22Rv1 (cell line): ENCODE results near the gene FUCA1.

Source experiments
- H3K27ac ChIP-seq: fragments of 450-650 bp; 2 replicates; pipeline ENCODE4 v1.5.1; 2017
- CTCF ChIP-seq: fragments of 450-650 bp; IDR thresholded peaks from 2 replicates; pipeline ENCODE4 v1.5.1; 2017; ENCODE audit warnings: mild to moderate bottlenecking
- ZFX ChIP-seq: fragments of 450-650 bp; IDR thresholded peaks from 2 replicates; pipeline ENCODE4 v1.6.1; 2017; ENCODE audit warnings: antibody characterized with exemption, borderline replicate concordance

Gene FUCA1

DNA sequence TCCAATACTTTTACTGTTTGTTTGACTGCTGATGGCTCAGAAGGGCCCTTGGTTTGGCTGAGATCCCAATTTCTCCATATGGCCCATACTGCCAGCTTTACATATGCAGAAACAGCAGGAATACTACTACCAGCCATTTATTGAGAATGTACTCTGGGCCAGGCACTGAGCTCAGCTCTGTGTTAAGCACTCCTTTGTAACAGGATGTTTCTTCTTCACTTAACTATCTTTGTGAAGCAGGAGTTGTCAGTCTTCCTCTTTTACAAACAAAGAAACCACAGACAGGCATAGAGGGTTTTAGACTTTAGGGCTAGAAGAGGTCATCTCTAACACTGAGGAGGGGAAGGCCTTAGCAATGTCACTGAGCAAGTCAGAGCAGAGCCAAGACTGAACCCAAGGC lies 51.2 kb downstream of the FUCA1 start:
- no peak overlapping the region for H3K27ac ChIP-seq
- TF ChIP-seq ZFX = no peak
- no peak for TF ChIP-seq CTCF

- no peak for TF ChIP-seq CTCF
- no peak for TF ChIP-seq ZFX
These were observed 51.7 kb downstream of the FUCA1 start for GRCh38 chr1:23816361-23816760.

GRCh38 chr1:23814016-23814415 lies 54.1 kb downstream of the FUCA1 start:
- TF ChIP-seq ZFX (no peak), CTCF (no peak)
- no peak overlapping the region for H3K27ac ChIP-seq

More at GRCh38 chr1:23816361-23816760, 51.7 kb downstream of the FUCA1 start:
- no peak overlapping the region for H3K27ac ChIP-seq

DNA sequence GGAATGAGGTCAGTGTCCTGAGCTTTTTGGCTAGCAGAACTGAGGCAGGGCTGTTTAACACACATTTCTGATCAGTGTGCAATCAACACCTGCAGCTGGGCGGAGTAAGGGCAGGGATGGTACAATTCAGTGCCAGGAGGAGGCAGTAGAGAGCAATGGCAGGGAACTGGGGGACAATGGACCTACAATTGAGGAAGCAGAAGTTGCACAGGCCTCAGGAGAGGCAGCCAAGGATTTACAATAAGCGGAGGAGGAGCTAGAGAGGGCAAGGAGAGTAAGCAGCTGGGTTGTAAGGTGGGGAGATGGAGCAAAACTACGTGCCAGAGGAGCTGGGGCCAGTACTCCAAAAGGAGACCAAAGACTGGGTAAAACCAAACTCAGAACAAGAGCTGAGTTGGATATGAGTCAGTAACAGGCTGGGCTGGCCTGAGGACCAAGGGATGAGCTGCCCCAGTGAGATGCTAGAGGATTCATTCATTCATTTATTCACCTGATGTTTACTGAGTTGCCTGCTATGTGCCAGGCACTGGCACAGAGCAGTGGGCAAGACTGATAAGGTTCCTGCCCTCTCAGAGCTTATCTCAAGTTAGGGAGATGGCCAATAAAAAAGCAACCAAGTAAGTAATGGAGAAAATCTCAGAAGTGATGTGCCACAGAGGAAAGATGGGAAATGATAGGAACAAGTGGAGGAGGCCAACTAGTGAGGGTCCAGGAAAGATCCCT lies 57.1 kb downstream of the FUCA1 start:
- TF ChIP-seq ZFX (no peak), CTCF (peak; percentile 82)
- H3K27ac ChIP-seq = no peak overlapping the region

- TF ChIP-seq CTCF (peak; percentile 90), ZFX (no peak)
- peak overlapping the region; percentile 26; the same call in 1 of the 2 replicates for H3K27ac ChIP-seq
These were observed 58.3 kb downstream of the FUCA1 start for GRCh38 chr1:23809751-23810171.

- no peak overlapping the region for H3K27ac ChIP-seq
- TF ChIP-seq CTCF = no peak
These were observed 60.6 kb downstream of the FUCA1 start for GRCh38 chr1:23807453-23807852.

DNA sequence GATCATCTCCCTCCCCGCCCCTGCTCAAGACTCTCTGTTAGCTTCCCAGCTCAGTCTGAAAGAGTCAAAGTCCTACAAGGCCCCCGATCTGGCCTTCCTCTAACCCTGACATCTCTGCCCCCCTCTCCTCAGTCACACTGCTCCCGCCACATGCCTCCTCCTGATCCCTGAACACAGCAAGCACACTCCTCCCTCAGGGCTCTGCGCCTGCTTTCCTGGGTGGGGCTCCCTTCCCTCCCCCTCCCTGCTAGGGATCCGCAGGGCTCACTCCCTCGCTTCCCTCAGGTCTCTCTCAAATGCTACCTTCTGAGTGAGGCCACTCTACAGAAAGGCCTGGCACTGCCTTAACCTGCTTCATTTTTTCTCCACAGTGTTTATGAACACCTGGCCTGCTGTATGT lies 61.8 kb downstream of the FUCA1 start:
- no peak overlapping the region for H3K27ac ChIP-seq
- TF ChIP-seq ZFX (no peak), CTCF (no peak)
